Stimulated activated CD4-positive, alpha-beta T cell treated with anti-CD3 and anti-CD28 coated beads, Interleukin-4, amount 100 ng/mL, for 24 hours (primary cell): Measurements from ENCODE around the gene RBPJL.
"Not testable (repeated sequence)": the region's sequence is repeated elsewhere in the genome, so short reads cannot be mapped to it uniquely, and the experiment has no call there.

ENCODE experiments used
- DNase-seq: peaks from one replicate; pipeline ENCODE4 v3.0.0-alpha.2; 2020

Gene RBPJL

DNA sequence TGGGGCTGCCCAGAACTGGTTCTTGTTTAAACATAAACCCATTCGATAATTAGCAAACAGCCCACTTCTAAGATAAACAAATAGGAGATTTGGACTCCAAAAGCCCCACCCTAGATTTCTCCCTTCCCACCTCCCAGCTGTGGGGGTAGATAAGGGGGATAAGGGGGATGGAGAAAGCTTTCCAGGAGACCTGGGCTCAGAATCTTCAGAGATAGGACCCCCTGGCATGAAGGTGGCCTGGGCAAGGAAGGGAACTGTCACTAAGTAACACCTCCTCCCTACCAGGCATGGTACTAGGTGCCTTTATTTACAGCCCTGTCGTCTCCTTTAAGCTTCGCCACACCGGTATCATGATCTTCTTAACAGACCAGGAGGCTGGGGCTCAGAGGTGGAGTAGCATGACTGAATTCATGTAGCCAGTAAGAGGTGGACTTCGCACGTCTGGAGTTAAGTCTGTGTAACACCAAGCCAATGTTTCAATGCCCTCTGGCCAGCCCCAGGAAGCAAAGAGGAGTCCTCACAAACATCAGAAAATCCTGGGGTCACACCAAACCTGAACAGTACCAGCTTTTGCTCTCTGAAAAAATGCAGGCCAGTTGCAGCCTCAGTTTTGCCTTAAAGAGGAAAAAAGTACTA lies 37.0 kb downstream of the RBPJL start:
- no peak for DNase-seq

DNA sequence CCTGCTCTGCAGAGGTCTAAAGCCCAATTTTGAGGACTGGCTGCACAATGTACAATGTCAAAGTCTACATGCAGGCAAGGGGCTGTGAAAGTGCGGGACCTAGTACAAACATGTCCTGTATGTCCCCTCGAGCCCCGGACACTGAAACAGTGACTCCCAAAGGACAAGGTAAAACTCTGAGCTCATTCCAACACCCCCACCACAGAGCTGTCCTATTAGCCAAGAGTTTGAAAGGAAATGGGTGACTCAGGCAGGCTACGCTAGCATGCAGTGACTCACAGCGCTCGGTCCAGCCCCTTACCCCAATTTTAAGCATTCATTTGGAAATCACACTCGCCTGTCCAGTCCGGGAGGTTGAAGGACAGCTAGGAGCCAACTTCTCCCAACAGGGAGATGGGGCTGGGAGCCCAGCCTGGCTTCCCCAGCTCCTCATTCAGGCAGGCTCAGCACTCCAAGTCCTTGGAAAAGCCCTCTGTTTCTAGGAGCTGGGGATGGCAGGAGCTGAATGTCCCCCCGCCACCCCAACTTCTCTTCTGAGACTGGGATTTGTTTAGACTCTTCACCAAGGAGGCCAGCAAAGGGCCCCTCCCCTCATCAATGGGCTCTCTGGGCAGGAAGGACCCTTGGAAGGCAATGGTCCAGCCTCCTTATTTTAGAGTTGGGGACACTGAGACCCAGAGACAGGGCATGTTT lies 37.7 kb downstream of the RBPJL start:
- DNase-seq = no peak

- no peak for DNase-seq
Observed at GRCh38 chr20:45345104-45345936, 38.7 kb downstream of the RBPJL start.

GRCh38 chr20:45346291-45346718 lies 39.7 kb downstream of the RBPJL start:
- no peak for DNase-seq

- no peak for DNase-seq
Observed at GRCh38 chr20:45346851-45347250, 40.2 kb downstream of the RBPJL start.

GRCh38 chr20:45347297-45347935 lies 40.8 kb downstream of the RBPJL start:
- no peak for DNase-seq

DNA sequence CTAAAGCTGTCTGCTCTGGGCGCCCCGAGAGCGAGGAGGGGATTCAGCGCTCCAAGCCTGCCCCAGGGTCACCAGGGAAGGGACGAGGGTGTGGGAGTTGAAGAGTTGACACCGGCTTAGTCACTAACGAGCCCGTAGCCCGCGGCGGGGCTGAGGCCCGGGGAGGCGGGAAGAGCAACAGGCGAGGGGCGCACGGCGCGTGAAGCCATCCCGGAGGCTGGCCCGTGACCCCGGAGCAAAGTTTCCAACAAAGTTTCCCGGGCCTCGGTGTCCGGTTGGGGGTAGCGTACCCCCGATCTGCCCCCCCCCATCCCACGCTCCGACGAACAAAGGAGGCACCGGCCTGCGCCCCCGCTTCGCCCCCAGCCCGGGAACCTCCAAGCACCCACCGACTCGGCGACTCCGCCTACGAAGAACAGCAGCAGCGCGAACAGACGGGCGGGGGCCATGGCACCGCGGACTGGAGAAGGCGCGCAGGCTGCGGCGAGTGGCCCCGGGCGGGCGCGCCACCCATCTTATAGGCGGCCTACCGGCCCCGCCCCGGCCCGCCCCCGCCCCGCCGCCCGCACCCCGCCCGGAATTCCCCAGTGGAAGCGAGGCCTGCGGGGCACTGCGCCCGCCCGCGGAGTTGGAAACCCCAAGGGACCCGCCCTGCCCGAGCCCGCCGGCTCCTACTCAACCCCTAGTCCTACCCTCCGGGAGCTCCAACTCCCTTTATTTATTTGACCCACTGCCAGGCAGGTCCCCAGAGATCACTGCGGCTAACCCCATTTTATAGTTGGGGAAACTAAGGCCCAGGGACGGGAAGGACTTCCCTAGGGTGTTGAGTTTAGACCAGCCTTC lies 41.5 kb downstream of the RBPJL start, which contains the start of gene SDC4:
TSS of gene SDC4 (minus strand) at position 489 of the 843 bp plus-strand sequence. CDS start at position 449, 40 bp downstream.
- DNase-seq = peak; percentile 66

DNA sequence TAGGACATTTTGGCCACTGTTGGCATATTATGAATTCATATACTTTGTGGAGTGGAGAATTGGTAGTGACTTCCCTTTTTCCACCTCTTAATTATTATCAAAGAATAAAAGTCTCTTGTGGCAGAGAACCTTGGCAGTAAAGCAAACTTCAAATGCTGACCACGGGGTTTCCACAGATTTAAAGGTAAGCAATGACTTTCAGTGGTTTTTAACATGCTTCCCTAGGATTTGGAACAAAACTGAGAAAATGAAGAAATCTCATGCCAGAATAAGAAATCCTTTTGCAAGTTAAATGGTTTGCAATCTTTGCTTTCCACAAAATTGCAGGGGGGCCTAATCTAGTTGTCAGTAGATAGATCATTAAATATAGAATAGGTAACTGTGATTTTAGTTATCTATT lies 43.6 kb downstream of the RBPJL start:
- no peak for DNase-seq

GRCh38 chr20:45350795-45351194 lies 44.2 kb downstream of the RBPJL start:
- DNase-seq = not testable (repeated sequence)

- DNase-seq = no peak
Observed at GRCh38 chr20:45352729-45353128, 46.1 kb downstream of the RBPJL start.

DNA sequence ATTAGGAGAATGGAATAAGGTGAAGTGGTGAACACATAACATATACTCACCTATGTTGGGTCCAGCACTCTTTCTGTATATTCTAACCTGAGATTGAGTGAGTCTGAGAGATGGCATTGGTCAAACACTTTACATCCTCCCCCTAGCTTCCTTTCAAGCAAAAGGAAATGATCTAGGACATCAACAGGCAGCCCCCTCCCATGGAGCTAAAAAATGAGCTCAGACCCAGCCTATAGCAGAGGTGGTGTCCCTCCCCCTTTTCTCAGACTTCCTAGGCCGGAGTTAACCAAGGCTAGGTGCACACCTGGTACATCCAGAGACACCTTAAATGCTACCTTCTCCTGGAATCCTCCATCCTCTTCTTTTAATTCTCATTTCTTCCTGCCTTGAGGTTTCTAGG lies 47.1 kb downstream of the RBPJL start:
- no peak for DNase-seq

GRCh38 chr20:45354423-45355208 lies 48.0 kb downstream of the RBPJL start:
- peak; percentile 29 for DNase-seq

DNA sequence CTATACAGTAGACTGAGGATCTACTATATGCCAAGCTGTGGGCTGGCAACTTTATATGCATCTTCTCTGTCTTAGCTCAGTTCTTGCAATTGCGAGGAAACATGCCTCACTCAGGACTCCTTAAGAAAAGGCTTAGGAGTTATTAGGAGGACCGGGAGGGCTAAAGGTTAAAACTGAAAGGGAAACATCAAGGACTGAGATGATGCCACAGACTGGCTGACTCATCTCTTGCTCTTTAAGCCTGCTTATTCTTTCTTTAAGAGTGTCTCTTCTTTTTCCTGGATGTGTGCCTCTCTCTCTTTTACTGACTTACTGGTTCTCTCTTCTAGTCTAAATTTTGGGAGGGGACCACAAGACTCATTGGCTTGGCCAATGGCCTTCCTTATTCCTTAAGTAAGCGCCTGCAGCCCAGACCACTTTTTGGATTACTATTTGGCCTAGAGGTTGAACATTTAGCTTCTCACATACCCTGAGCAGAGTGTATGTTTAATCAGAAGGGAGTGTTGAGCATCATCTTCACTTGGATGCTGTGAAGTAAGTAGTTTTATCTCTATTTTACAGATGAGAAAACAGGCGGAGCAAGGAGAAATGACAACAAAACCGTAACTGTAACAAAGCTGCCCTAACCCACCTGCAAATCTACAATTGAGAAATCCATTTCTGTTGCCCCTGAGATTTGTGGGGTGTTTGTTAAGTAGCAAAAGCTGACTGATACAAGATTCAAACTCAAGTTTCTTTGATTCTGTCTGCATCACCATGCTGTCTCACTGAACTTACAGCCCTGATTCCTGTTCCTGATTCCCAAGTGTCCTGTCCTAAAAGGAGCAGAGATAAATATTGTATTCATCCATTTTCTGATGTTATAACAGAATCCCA lies 48.8 kb downstream of the RBPJL start:
- DNase-seq = peak; percentile 18

GRCh38 chr20:45358282-45359068 lies 51.8 kb downstream of the RBPJL start:
- DNase-seq = no peak

DNA sequence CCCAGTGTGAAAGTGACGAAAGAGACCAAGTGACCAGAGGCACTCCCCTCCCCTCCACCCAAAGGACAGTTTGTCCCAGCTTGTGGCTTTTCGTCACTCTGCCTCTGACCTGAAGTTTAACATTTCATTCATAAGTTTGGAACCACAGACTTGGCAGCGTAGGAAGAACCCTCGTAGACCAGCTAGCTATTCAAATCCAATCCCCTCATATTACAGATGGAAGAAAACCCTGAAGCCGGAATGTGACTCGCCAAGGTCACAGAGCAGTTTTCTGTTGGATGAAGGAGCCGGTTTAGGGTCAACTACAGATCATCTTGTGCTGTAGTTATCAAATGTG lies 52.4 kb downstream of the RBPJL start:
- no peak for DNase-seq

- no peak for DNase-seq
Observed at GRCh38 chr20:45359406-45360148, 52.9 kb downstream of the RBPJL start.

GRCh38 chr20:45361793-45362192 lies 55.2 kb downstream of the RBPJL start:
- DNase-seq = no peak

- peak; percentile 100 for DNase-seq
Observed at GRCh38 chr20:45362804-45363610, 56.4 kb downstream of the RBPJL start, which contains the start of gene SYS1. TSS of gene SYS1 (plus strand) at chr20:45363156. CDS start at chr20:45363532, 376 bp downstream.
